CD4-positive, alpha-beta memory T cell (primary cell): ENCODE results near the gene SLC6A16. TPM values are rescaled to one million over a fixed set of nuclear protein-coding genes. Genes with fewer than 3 reads are reported as not detected.
A peak's percentile ranks its signal among the peaks of the same experiment; 100 is the strongest.
"Not testable (repeated sequence)": the region's sequence is repeated elsewhere in the genome, so short reads cannot be mapped to it uniquely, and the experiment has no call there.

Experiments used
- CTCF ChIA-PET: fragments of 350-600 bp; sonication (Branson Sonifier 250); formaldehyde crosslinking; loops from one replicate; lab custom pipeline; 2021; ENCODE audit warnings: inconsistent platforms; ENCODE audit not compliant: partially characterized antibody; lab: Charles Lee
- POLR2A ChIA-PET: fragments of 350-600 bp; sonication (Branson Sonifier 250); formaldehyde crosslinking; loops from one replicate; lab custom pipeline; 2021; ENCODE audit not compliant: partially characterized antibody; lab: Charles Lee
- DNase-seq, 5 donors: peaks; one replicate each; pipeline versions ENCODE4 v3.0.0 to v3.0.0-alpha.2; 2020 to 2022; ENCODE audit warnings: mixed read lengths in 1 of 5
- H3K27ac ChIP-seq: one replicate; pipeline ENCODE4 v1.7.0; 2013; ENCODE audit warnings: low read depth, low read length
- H3K27me3 ChIP-seq: 2 replicates; pipeline ENCODE4 v1.7.0; 2013; ENCODE audit warnings: mild to moderate bottlenecking, low read length, moderate library complexity; ENCODE audit not compliant: insufficient read depth
- H3K36me3 ChIP-seq: 2 replicates; pipeline ENCODE4 v1.7.0; 2013; ENCODE audit warnings: mild to moderate bottlenecking, low read length, moderate library complexity; ENCODE audit not compliant: insufficient read depth
- H3K4me1 ChIP-seq: 2 replicates; pipeline ENCODE4 v1.7.0; 2013; ENCODE audit warnings: mild to moderate bottlenecking, low read length, moderate library complexity; ENCODE audit not compliant: insufficient read depth
- H3K4me3 ChIP-seq, 2 donors: one replicate each; pipeline ENCODE4 v1.7.0; 2013; ENCODE audit warnings: low read length in 2 of 2, mild to moderate bottlenecking in 1 of 2
- H3K9me3 ChIP-seq, 2 donors: one replicate each; pipeline ENCODE4 v1.7.0; 2013; ENCODE audit warnings: low read length in 2 of 2, control low read depth in 1 of 2; ENCODE audit not compliant: control insufficient read depth in 1 of 2
- H3K27ac Mint-ChIP-seq, 7 donors: one replicate each; pipeline ENCODE4 v1.8.0; 2020 to 2021; ENCODE audit warnings: mixed read lengths in 7 of 7, mild to moderate bottlenecking in 6 of 7, inconsistent platforms in 3 of 7, moderate library complexity in 3 of 7
- H3K27me3 Mint-ChIP-seq, 2 donors: one replicate each; pipeline ENCODE4 v1.8.0; 2020 to 2021; ENCODE audit warnings: mixed read lengths in 2 of 2
- H3K36me3 Mint-ChIP-seq, 2 donors: one replicate each; pipeline ENCODE4 v1.8.0; 2020 to 2021; ENCODE audit warnings: mixed read lengths in 2 of 2, inconsistent platforms in 1 of 2, mild to moderate bottlenecking in 1 of 2
- H3K4me1 Mint-ChIP-seq, 4 donors: one replicate each; pipeline ENCODE4 v1.8.0; 2020 to 2021; ENCODE audit warnings: mixed read lengths in 4 of 4, mild to moderate bottlenecking in 1 of 4
- H3K4me3 Mint-ChIP-seq, 8 donors: one replicate each; pipeline ENCODE4 v1.8.0; 2020 to 2021; ENCODE audit warnings: mixed read lengths in 8 of 8, mild to moderate bottlenecking in 7 of 8, moderate library complexity in 6 of 8, inconsistent platforms in 3 of 8
- H3K9me3 Mint-ChIP-seq, 8 donors: one replicate each; pipeline ENCODE4 v1.8.0; 2020 to 2021; ENCODE audit warnings: mixed read lengths in 8 of 8, mild to moderate bottlenecking in 5 of 8, inconsistent platforms in 3 of 8, moderate library complexity in 1 of 8
- intact Hi-C: fragments of 100-400 bp; cut with micrococcal nuclease; formaldehyde crosslinking; loops from one replicate; pipeline ENCODE4 v1.15.1; 2023
- polyA plus RNA-seq, 2 donors: library from polyadenylated mRNA; unstranded; fragments of 300-500 nt; fragmentation: Illumina TruSeq; gene quantifications; one replicate each; pipeline ENCODE4 v1.2.3, GENCODE V29; 2021
- total RNA-seq, 2 experiments: library from RNA; stranded (reverse); gene quantifications; one replicate each; pipeline ENCODE4 v1.2.3, GENCODE V29; 2021

Gene SLC6A16
- total and polyA plus RNA-seq, 4 experiments from 2014 or later: 1.1 to 5.1 (median 3.0) TPM

- Histone ChIP-seq H3K36me3 (peaks cover 7% of the 10 kb centered on the region), H3K4me1 (peaks cover 80% of the 10 kb centered on the region), H3K27ac (peak within 1 kb of the TSS; percentile 86), H3K9me3 (no peaks in the 10 kb centered on the region), H3K27me3 (no peaks in the 10 kb centered on the region), H3K4me3 (peak within 1 kb of the TSS; percentile 82 to 97)
- DNase-seq: peak; percentile 59 to 76 (median 59)
- intact Hi-C loops: loop anchor here (1.0 to 2.0 kb wide), 2 partner anchors 28 to 108 kb away; partner anchors contain the start of genes DKKL1 and TEAD2
- Mint-ChIP-seq H3K27me3 (no peaks in the 10 kb centered on the region), H3K9me3 (no peaks in the 10 kb centered on the region), H3K36me3 (peaks cover 36 to 53% of the 10 kb centered on the region in 2 donors), H3K4me1 (peaks cover 46 to 86% (median 62%) of the 10 kb centered on the region in 4 donors), H3K27ac (peak within 1 kb of the TSS; percentile 95 to 100 (median 99)), H3K4me3 (peak within 1 kb of the TSS; percentile 98 to 100 (median 100))
- ChIA-PET POLR2A (interaction anchor here (0.6 to 2.8 kb wide), 15 partner anchors 10 to 326 kb away, joined by 3 to 10 read pairs (median 4); partner anchors contain the start of genes DKKL1, KASH5, PIH1D1 and RPS11), CTCF (interaction anchor here (1.4 to 1.6 kb wide), 2 partner anchors 110 to 139 kb away, joined by 3 read pairs; partner anchors contain the start of gene FLT3LG)
These were observed 10.2 kb upstream of the SLC6A16 start, which contains the start of gene CD37 for GRCh38 chr19:49335071-49335783. Gene CD37 (plus strand): TSS chr19:49335406. CDS start chr19:49335541, 135 bp downstream.

- Histone ChIP-seq H3K36me3 (peaks cover 7% of the 10 kb centered on the region), H3K9me3 (no peaks in the 10 kb centered on the region), H3K4me1 (peaks cover 83% of the 10 kb centered on the region), H3K27me3 (no peaks in the 10 kb centered on the region), H3K27ac (peak overlapping the region; percentile 86), H3K4me3 (peak overlapping the region in 1 of 2 donors; percentile 49)
- H3K27me3 Mint-ChIP-seq: no peaks in the 10 kb centered on the region
- intact Hi-C loops: loop anchor here (2.0 kb wide), 1 partner anchor 29 kb away; the partner anchor contains the start of genes DKKL1 and TEAD2
- H3K4me1 Mint-ChIP-seq: peaks cover 49 to 88% (median 66%) of the 10 kb centered on the region in 4 donors
- peaks cover 34 to 52% of the 10 kb centered on the region in 2 donors for H3K36me3 Mint-ChIP-seq
- CTCF ChIA-PET: interaction anchor here (0.9 to 2.3 kb wide), 4 partner anchors 9 to 107 kb away, joined by 4 to 6 read pairs (median 4); partner anchors contain the start of gene SLC6A16
- peak; percentile 59 to 85 (median 72) for DNase-seq
- peak overlapping the region; percentile 93 to 98 (median 95) for H3K27ac Mint-ChIP-seq
- peak overlapping the region; percentile 85 to 99 (median 87) for H3K4me3 Mint-ChIP-seq
- H3K9me3 Mint-ChIP-seq: no peaks in the 10 kb centered on the region
- POLR2A ChIA-PET: interaction anchor here (0.6 to 2.8 kb wide), 15 partner anchors 8 to 688 kb away, joined by 3 to 10 read pairs (median 3); partner anchors contain the start of genes CA11, FLT3LG, GYS1 and PRMT1
These were observed 8.9 kb upstream of the SLC6A16 start for GRCh38 chr19:49333811-49334288.

GRCh38 chr19:49333418-49333805 is 8.4 kb upstream of the SLC6A16 start:
- H3K4me3 ChIP-seq: peak overlapping the region in 1 of 2 donors; percentile 49
- Mint-ChIP-seq H3K4me1 (peaks cover 46 to 87% (median 67%) of the 10 kb centered on the region in 4 donors), H3K9me3 (no peaks in the 10 kb centered on the region), H3K27me3 (no peaks in the 10 kb centered on the region), H3K36me3 (peaks cover 32 to 50% of the 10 kb centered on the region in 2 donors), H3K4me3 (peak overlapping the region; percentile 85 to 99 (median 87)), H3K27ac (peak overlapping the region; percentile 93 to 98 (median 95))
- H3K27me3 ChIP-seq: no peaks in the 10 kb centered on the region
- H3K9me3 ChIP-seq: no peaks in the 10 kb centered on the region
- no peak for DNase-seq
- peaks cover 7% of the 10 kb centered on the region for H3K36me3 ChIP-seq
- CTCF ChIA-PET: interaction anchor here (0.9 to 2.3 kb wide), 4 partner anchors 8 to 107 kb away, joined by 4 to 6 read pairs (median 4); partner anchors contain the start of gene SLC6A16
- intact Hi-C loops: no loop called here
- POLR2A ChIA-PET: interaction anchor here (0.6 to 2.8 kb wide), 14 partner anchors 9 to 688 kb away, joined by 3 to 10 read pairs (median 3); partner anchors contain the start of genes CA11, FLT3LG, GYS1 and PRMT1
- H3K27ac ChIP-seq: peak overlapping the region; percentile 86
- H3K4me1 ChIP-seq: peaks cover 82% of the 10 kb centered on the region

- H3K27me3 Mint-ChIP-seq, DNase-seq, H3K4me3 ChIP-seq, H3K9me3 ChIP-seq, H3K36me3 ChIP-seq, H3K9me3 Mint-ChIP-seq, intact Hi-C loops, H3K27me3 ChIP-seq: not testable (repeated sequence)
- H3K27ac Mint-ChIP-seq: peak overlapping the region; percentile 79 to 98 (median 95)
- ChIA-PET POLR2A (interaction anchor here (0.8 to 1.6 kb wide), 8 partner anchors 9 to 687 kb away, joined by 3 to 4 read pairs (median 3); partner anchors contain the start of genes CA11 and RPS11), CTCF (interaction anchor here (0.9 to 2.3 kb wide), 3 partner anchors 8 to 46 kb away, joined by 4 to 6 read pairs (median 4); partner anchors contain the start of gene SLC6A16)
- peak overlapping the region in 7 of 8 donors; percentile 36 to 90 (median 87) for H3K4me3 Mint-ChIP-seq
- H3K4me1 Mint-ChIP-seq: peaks cover 50 to 88% (median 71%) of the 10 kb centered on the region in 4 donors
- Histone ChIP-seq H3K4me1 (peaks cover 76% of the 10 kb centered on the region), H3K27ac (peak overlapping the region; percentile 86)
- H3K36me3 Mint-ChIP-seq: peaks cover 32 to 49% of the 10 kb centered on the region in 2 donors
These were observed 7.9 kb upstream of the SLC6A16 start for GRCh38 chr19:49332691-49333417.

GRCh38 chr19:49331616-49332055 is 6.6 kb upstream of the SLC6A16 start:
- POLR2A ChIA-PET: interaction anchor here (0.5 kb wide), 1 partner anchor 366 kb away, joined by 3 read pairs; no protein-coding TSS in a partner anchor
- Histone ChIP-seq H3K9me3 (no peaks in the 10 kb centered on the region), H3K27ac (no peak overlapping the region), H3K27me3 (no peaks in the 10 kb centered on the region), H3K36me3 (no peaks in the 10 kb centered on the region), H3K4me1 (peaks cover 64% of the 10 kb centered on the region), H3K4me3 (no peak overlapping the region)
- H3K27me3 Mint-ChIP-seq: no peaks in the 10 kb centered on the region
- H3K9me3 Mint-ChIP-seq: no peaks in the 10 kb centered on the region
- CTCF ChIA-PET: interaction anchor here (0.9 to 1.8 kb wide), 5 partner anchors 30 to 489 kb away, joined by 3 to 9 read pairs (median 4); partner anchors contain the start of gene FLT3LG
- peaks cover 50 to 82% (median 67%) of the 10 kb centered on the region in 4 donors for H3K4me1 Mint-ChIP-seq
- intact Hi-C loops: no loop called here
- peak overlapping the region; percentile 77 to 95 (median 91) for H3K27ac Mint-ChIP-seq
- peaks cover 28 to 47% of the 10 kb centered on the region in 2 donors for H3K36me3 Mint-ChIP-seq
- peak; percentile 66 to 86 (median 69) for DNase-seq
- H3K4me3 Mint-ChIP-seq: peak overlapping the region; percentile 48 to 80 (median 60)

GRCh38 chr19:49331187-49331586 is 6.2 kb upstream of the SLC6A16 start:
- H3K27me3 Mint-ChIP-seq, H3K9me3 ChIP-seq, H3K4me3 ChIP-seq, H3K9me3 Mint-ChIP-seq, H3K27me3 ChIP-seq, H3K36me3 ChIP-seq, DNase-seq, intact Hi-C loops, H3K27ac ChIP-seq: not testable (repeated sequence)
- Mint-ChIP-seq H3K27ac (peak overlapping the region in 6 of 7 donors; percentile 77 to 95 (median 90)), H3K4me3 (peak overlapping the region in 4 of 8 donors; percentile 48 to 80 (median 55)), H3K36me3 (peaks cover 27 to 43% of the 10 kb centered on the region in 2 donors), H3K4me1 (peaks cover 47 to 77% (median 62%) of the 10 kb centered on the region in 4 donors)
- H3K4me1 ChIP-seq: peaks cover 60% of the 10 kb centered on the region
- CTCF ChIA-PET: interaction anchor here (0.9 to 1.8 kb wide), 5 partner anchors 30 to 489 kb away, joined by 3 to 9 read pairs (median 4); partner anchors contain the start of gene FLT3LG
- POLR2A ChIA-PET: interaction anchor here (0.5 to 0.8 kb wide), 2 partner anchors 14 to 366 kb away, joined by 3 to 4 read pairs; no protein-coding TSS in a partner anchor
